Activated CD4-positive, alpha-beta T cell treated with anti-CD3 and anti-CD28 coated beads, Interleukin-2, amount 50 U/mL, for 4 hours (primary cell): ENCODE data around the gene CNN3.

Experiments used
- DNase-seq, 2 experiments: peaks; one replicate each; pipeline ENCODE4 v3.0.0-alpha.2; 2020

CNN3 gene

GRCh38 chr1:94854458-94855306, 72.2 kb downstream of the CNN3 start:
- peak; percentile 66 to 71 for DNase-seq

GRCh38 chr1:94852788-94853187, 74.1 kb downstream of the CNN3 start:
- DNase-seq = no peak

GRCh38 chr1:94851571-94851970, 75.3 kb downstream of the CNN3 start:
- DNase-seq = no peak
